CD14-positive monocyte (primary cell): Measurements from ENCODE around the gene MAP3K7. TPM values are rescaled to one million over a fixed set of nuclear protein-coding genes. Genes with fewer than 3 reads are reported as not detected.

ENCODE experiments used
- DNase-seq, 3 donors: peaks; one replicate each; pipeline ENCODE4 v3.0.0-alpha.2; 2011 to 2022
- H2AFZ ChIP-seq: 2 replicates; pipeline ENCODE4 v1.6.0; 2012; ENCODE audit warnings: mild to moderate bottlenecking, low read depth, low read length, inconsistent platforms; ENCODE audit not compliant: insufficient read depth, poor library complexity, severe bottlenecking
- H3K27ac ChIP-seq, 2 donors: 1 replicate in 1 of 2; 2 replicates in 1 of 2; pipeline ENCODE4 v1.5.1; 2012 to 2013; ENCODE audit warnings: low read length in 2 of 2, control low read depth in 1 of 2, inconsistent platforms in 1 of 2, low read depth in 1 of 2, mild to moderate bottlenecking in 1 of 2
- H3K27me3 ChIP-seq, 2 donors: one replicate each; pipeline versions ENCODE4 v1.6.0 to v1.6.1; 2011 to 2013; ENCODE audit warnings: low read length in 2 of 2; ENCODE audit not compliant: control insufficient read depth in 2 of 2, insufficient read depth in 2 of 2
- H3K36me3 ChIP-seq, 2 donors: replicated peaks in 1 of 2; 1 replicate in 1 of 2; 2 replicates in 1 of 2; pipeline versions ENCODE4 v1.5.1 to v1.6.1; 2012 to 2013; ENCODE audit warnings: low read length in 2 of 2, control low read depth in 1 of 2, inconsistent platforms in 1 of 2, mild to moderate bottlenecking in 1 of 2; ENCODE audit not compliant: insufficient read depth in 2 of 2, control insufficient read depth in 1 of 2
- H3K4me1 ChIP-seq, 2 donors: 1 replicate in 1 of 2; 2 replicates in 1 of 2; pipeline versions ENCODE4 v1.5.1 to v1.6.1; 2012 to 2013; ENCODE audit warnings: low read length in 2 of 2, control low read depth in 1 of 2, inconsistent platforms in 1 of 2, mild to moderate bottlenecking in 1 of 2, moderate library complexity in 1 of 2; ENCODE audit not compliant: insufficient read depth in 2 of 2, control insufficient read depth in 1 of 2
- H3K4me2 ChIP-seq: replicated peaks from 2 replicates; pipeline ENCODE3; 2012; ENCODE audit warnings: low read length, moderate library complexity, mild to moderate bottlenecking; ENCODE audit not compliant: poor library complexity, severe bottlenecking; ENCODE audit errors: extremely low read depth
- H3K4me3 ChIP-seq, 3 experiments: fragments of 200-600 bp in 1 of 3; sonication (generic) in 1 of 3; replicated peaks in 1 of 3; 1 replicate in 2 of 3; 2 replicates in 1 of 3; pipeline ENCODE4 v1.5.1; 2011 to 2013; ENCODE audit warnings: low read length in 3 of 3, mild to moderate bottlenecking in 3 of 3, control low read depth in 2 of 3, low read depth in 2 of 3, inconsistent platforms in 1 of 3, moderate library complexity in 1 of 3
- H3K79me2 ChIP-seq: 2 replicates; pipeline ENCODE4 v1.6.0; 2012; ENCODE audit warnings: mild to moderate bottlenecking, control low read depth, inconsistent platforms, low read length, moderate library complexity; ENCODE audit not compliant: insufficient read depth
- H3K9ac ChIP-seq: 2 replicates; pipeline ENCODE4 v1.6.0; 2017; ENCODE audit warnings: low read length, mild to moderate bottlenecking; ENCODE audit not compliant: insufficient read depth, poor library complexity, severe bottlenecking
- H3K9me3 ChIP-seq, 2 donors: replicated peaks in 1 of 2; 1 replicate in 1 of 2; 2 replicates in 1 of 2; pipeline versions ENCODE4 v1.5.1 to v1.6.1; 2012 to 2013; ENCODE audit warnings: low read length in 2 of 2, control low read depth in 1 of 2; ENCODE audit not compliant: control insufficient read depth in 1 of 2, insufficient read depth in 1 of 2
- H4K20me1 ChIP-seq: 2 replicates; pipeline ENCODE4 v1.6.0; 2012; ENCODE audit warnings: mild to moderate bottlenecking, low read length, control low read depth, moderate library complexity; ENCODE audit not compliant: insufficient read depth
- H3K27ac Mint-ChIP-seq, 7 donors: one replicate each; pipeline ENCODE4 v1.8.0; 2020; ENCODE audit warnings: mild to moderate bottlenecking in 7 of 7, mixed read lengths in 7 of 7, moderate library complexity in 6 of 7, inconsistent platforms in 2 of 7
- H3K27me3 Mint-ChIP-seq, 3 donors: one replicate each; pipeline ENCODE4 v1.8.0; 2021 to 2022; ENCODE audit warnings: low read depth in 3 of 3, mild to moderate bottlenecking in 3 of 3, mixed read lengths in 3 of 3, moderate library complexity in 3 of 3, inconsistent platforms in 1 of 3
- H3K36me3 Mint-ChIP-seq, 2 donors: one replicate each; pipeline ENCODE4 v1.8.0; 2020; ENCODE audit warnings: mixed read lengths in 2 of 2, inconsistent platforms in 1 of 2, mild to moderate bottlenecking in 1 of 2
- H3K4me1 Mint-ChIP-seq: one replicate; pipeline ENCODE4 v1.8.0; 2020; ENCODE audit warnings: mild to moderate bottlenecking, mixed read lengths
- H3K4me3 Mint-ChIP-seq, 2 donors: one replicate each; pipeline ENCODE4 v1.8.0; 2020; ENCODE audit warnings: mild to moderate bottlenecking in 2 of 2, mixed read lengths in 2 of 2, moderate library complexity in 1 of 2
- H3K9me3 Mint-ChIP-seq, 7 donors: one replicate each; pipeline ENCODE4 v1.8.0; 2020 to 2022; ENCODE audit warnings: mixed read lengths in 7 of 7, mild to moderate bottlenecking in 6 of 7, moderate library complexity in 6 of 7, inconsistent platforms in 2 of 7
- WGBS: methylation state at CpG from one replicate; pipeline ENCODE4 v1.1.5; 2013; ENCODE audit warnings: missing lambda C conversion rate; ENCODE audit not compliant: insufficient coverage; 5-methylcytosine and 5-hydroxymethylcytosine counted together
- intact Hi-C, 2 donors: fragments of 100-400 bp; cut with micrococcal nuclease; formaldehyde crosslinking; loops; one replicate each; pipeline versions ENCODE4 v1.15.0 to v1.15.1; 2023
- polyA minus RNA-seq: library from RNA; depleted of rRNA, polyadenylated mRNA; stranded (reverse); fragments of >200 nt; gene quantifications from 2 replicates; pipeline ENCODE4 v1.2.3, GENCODE V29; 2012
- polyA plus RNA-seq, 3 donors: library from polyadenylated mRNA; depleted of rRNA in 1 of 3; unstranded in 2 of 3; stranded (reverse) in 1 of 3; fragments of 300-500 nt in 2 of 3; fragments of >200 nt in 1 of 3; fragmentation: Illumina TruSeq in 2 of 3; gene quantifications; 1 replicate in 2 of 3; 2 replicates in 1 of 3; pipeline ENCODE4 v1.2.3, GENCODE V29; 2012 to 2021
- total RNA-seq, 12 experiments: library from RNA in 1 of 12; stranded (reverse) in 1 of 12; fragments of 120-200 nt in 1 of 12; gene quantifications; one replicate each; pipeline ENCODE4 v1.2.4 and lab custom pipeline; 2013 to 2026; ENCODE audit warnings: mixed read lengths in 6 of 12, inconsistent platforms in 1 of 12
- TF ChIP-seq, protein P1 (sequence below): fragments of 200-600 bp; IDR thresholded peaks from one replicate; pipeline ENCODE4 v1.8.0; 2022; ENCODE audit warnings: antibody characterized with exemption, mild to moderate bottlenecking

Gene MAP3K7
- total RNA-seq (2013) = 21.9 TPM
- polyA plus RNA-seq (10 to 100 TPM; 12.4 to 20.0 (median 15.3) TPM), polyA minus RNA-seq (8.0 and 12.1 TPM in 2 replicates), total RNA-seq (lab: John Stamatoyannopoulos, UW) (36.4 to 71.7 (median 53.1) reads per million in 11 experiments)

GRCh38 chr6:90586836-90587638 is at the start of gene MAP3K7:
MAP3K7 (minus strand) TSS chr6:90587072; CDS start chr6:90586883, 189 bp downstream.
- Histone ChIP-seq H3K9ac (peak within 1 kb of the TSS; percentile 96), H3K9me3 (no peaks in the 10 kb centered on the region), H3K36me3 (no peaks in the 10 kb centered on the region), H3K4me1 (peaks cover 14 to 29% of the 10 kb centered on the region in 2 donors), H3K4me2 (peak within 1 kb of the TSS; percentile 91), H2AFZ (peak within 1 kb of the TSS; percentile 93), H3K4me3 (peak within 1 kb of the TSS; percentile 93 to 97 (median 95)), H3K27ac (peak within 1 kb of the TSS; percentile 91 to 97), H3K27me3 (peaks cover 7 to 15% of the 10 kb centered on the region in 2 donors), H4K20me1 (peaks cover 19% of the 10 kb centered on the region), H3K79me2 (peaks cover 47% of the 10 kb centered on the region)
- intact Hi-C loops = loop anchor here in 1 of 2 donors (2.0 to 10.0 kb wide), 2 partner anchors 48 to 752 kb away; no protein-coding TSS in a partner anchor
- peak; percentile 96 to 98 (median 96) for DNase-seq
- Mint-ChIP-seq H3K36me3 (peaks cover 0 to 3% of the 10 kb centered on the region in 2 donors), H3K9me3 (peaks cover 0 to 2% (median 0%) of the 10 kb centered on the region in 7 donors), H3K4me1 (peaks cover 30% of the 10 kb centered on the region), H3K27ac (peak within 1 kb of the TSS; percentile 98 to 100 (median 99)), H3K27me3 (peaks cover 7 to 23% (median 7%) of the 10 kb centered on the region in 3 donors), H3K4me3 (peak within 1 kb of the TSS; percentile 89 to 97)
- TF ChIP-seq, protein P1, sequence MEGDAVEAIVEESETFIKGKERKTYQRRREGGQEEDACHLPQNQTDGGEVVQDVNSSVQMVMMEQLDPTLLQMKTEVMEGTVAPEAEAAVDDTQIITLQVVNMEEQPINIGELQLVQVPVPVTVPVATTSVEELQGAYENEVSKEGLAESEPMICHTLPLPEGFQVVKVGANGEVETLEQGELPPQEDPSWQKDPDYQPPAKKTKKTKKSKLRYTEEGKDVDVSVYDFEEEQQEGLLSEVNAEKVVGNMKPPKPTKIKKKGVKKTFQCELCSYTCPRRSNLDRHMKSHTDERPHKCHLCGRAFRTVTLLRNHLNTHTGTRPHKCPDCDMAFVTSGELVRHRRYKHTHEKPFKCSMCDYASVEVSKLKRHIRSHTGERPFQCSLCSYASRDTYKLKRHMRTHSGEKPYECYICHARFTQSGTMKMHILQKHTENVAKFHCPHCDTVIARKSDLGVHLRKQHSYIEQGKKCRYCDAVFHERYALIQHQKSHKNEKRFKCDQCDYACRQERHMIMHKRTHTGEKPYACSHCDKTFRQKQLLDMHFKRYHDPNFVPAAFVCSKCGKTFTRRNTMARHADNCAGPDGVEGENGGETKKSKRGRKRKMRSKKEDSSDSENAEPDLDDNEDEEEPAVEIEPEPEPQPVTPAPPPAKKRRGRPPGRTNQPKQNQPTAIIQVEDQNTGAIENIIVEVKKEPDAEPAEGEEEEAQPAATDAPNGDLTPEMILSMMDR = no peak
- under 1% methylated on average over 54 of the region's 58 CpGs for WGBS

DNA sequence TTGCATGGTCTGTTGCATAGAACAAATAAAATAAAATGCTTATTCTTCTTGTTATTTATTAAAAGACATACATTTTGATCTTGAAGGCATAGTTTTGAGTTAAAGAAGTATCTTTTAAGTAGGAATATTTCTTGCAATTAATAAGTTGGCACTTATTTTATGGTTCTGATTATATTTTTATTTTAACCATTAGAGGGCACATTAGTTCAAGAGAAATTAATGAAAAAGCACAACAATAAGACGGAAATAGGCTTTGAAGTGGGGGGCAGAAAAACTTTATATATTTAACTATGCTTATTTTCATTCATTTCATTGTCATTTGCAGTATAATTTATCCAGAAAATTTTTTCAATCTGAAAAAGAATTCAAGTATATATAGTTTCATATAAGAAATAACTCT is 44.2 kb upstream of the MAP3K7 start:
- H3K79me2 ChIP-seq = no peaks in the 10 kb centered on the region
- H3K4me1 ChIP-seq = no peaks in the 10 kb centered on the region
- Mint-ChIP-seq H3K27ac (no peak overlapping the region), H3K27me3 (peaks cover 2 to 4% (median 3%) of the 10 kb centered on the region in 3 donors), H3K4me3 (no peak overlapping the region), H3K36me3 (no peaks in the 10 kb centered on the region), H3K4me1 (no peaks in the 10 kb centered on the region), H3K9me3 (peaks cover 0 to 6% (median 2%) of the 10 kb centered on the region in 7 donors)
- no peak overlapping the region for H3K9ac ChIP-seq
- no peaks in the 10 kb centered on the region for H3K9me3 ChIP-seq
- no peak for DNase-seq
- H4K20me1 ChIP-seq = no peaks in the 10 kb centered on the region
- peaks cover 0 to 2% of the 10 kb centered on the region in 2 donors for H3K27me3 ChIP-seq
- no CpG with 5 or more reads among the region's 1 CpG for WGBS
- H3K4me3 ChIP-seq = no peak overlapping the region
- TF ChIP-seq, protein P1 = no peak
- no peak overlapping the region for H3K27ac ChIP-seq
- no peak overlapping the region for H3K4me2 ChIP-seq
- H3K36me3 ChIP-seq = no peaks in the 10 kb centered on the region
- no peak overlapping the region for H2AFZ ChIP-seq
- intact Hi-C loops = no loop called here
